Caco-2 (cell line): Measurements from ENCODE around the gene ALOX12. TPM values are rescaled to one million over a fixed set of nuclear protein-coding genes. Genes with fewer than 3 reads are reported as not detected.

Experiments used
- BruUV-seq: library from RNA; stranded (reverse); fragments of 400-500 nt; replicated peaks from 2 replicates; lab custom pipeline; 2021; lab: Mats Ljungman, UMichigan
- CTCF ChIA-PET: fragments of 300-600 bp; sonication (Branson Sonifier 250); formaldehyde crosslinking; loops from one replicate; lab custom pipeline; 2022; ENCODE audit warnings: antibody characterized with exemption; lab: Charles Lee
- POLR2A ChIA-PET: fragments of 300-600 bp; sonication (Branson Sonifier 250); formaldehyde crosslinking; loops from one replicate; lab custom pipeline; 2022; ENCODE audit warnings: antibody characterized with exemption; lab: Charles Lee
- DNase-seq, 2 experiments: peaks; one replicate each; pipeline versions ENCODE4 v3.0.0 to v3.0.0-alpha.2; 2020 to 2022
- H3K27me3 ChIP-seq: replicated peaks from 2 replicates; pipeline ENCODE4 v1.6.0; 2011; ENCODE audit warnings: low read length; ENCODE audit not compliant: control insufficient read depth, insufficient read depth
- H3K36me3 ChIP-seq: 2 replicates; pipeline ENCODE4 v1.5.1; 2011; ENCODE audit warnings: low read length; ENCODE audit not compliant: control insufficient read depth, insufficient read depth
- H3K4me1 ChIP-seq: fragments of 250-450 bp; sonication (Bioruptor Pico); 2 replicates; pipeline ENCODE4 v1.5.1; 2020; ENCODE audit warnings: mild to moderate bottlenecking
- H3K4me3 ChIP-seq: 2 replicates; pipeline ENCODE4 v1.5.1; 2011; ENCODE audit warnings: low read depth, mild to moderate bottlenecking, control low read depth, low read length
- H3K9me3 ChIP-seq: fragments of 250-450 bp; sonication (Bioruptor Pico); 2 replicates; pipeline ENCODE4 v1.5.1; 2020; ENCODE audit warnings: mild to moderate bottlenecking, moderate library complexity
- H3K27ac Mint-ChIP-seq: one replicate; pipeline ENCODE4 v1.8.0; 2022; ENCODE audit warnings: mixed read lengths; ENCODE audit not compliant: unreplicated experiment
- H3K27me3 Mint-ChIP-seq: one replicate; pipeline ENCODE4 v1.8.0; 2022; ENCODE audit warnings: mixed read lengths; ENCODE audit not compliant: insufficient read depth, unreplicated experiment
- H3K36me3 Mint-ChIP-seq: one replicate; pipeline ENCODE4 v1.8.0; 2022; ENCODE audit warnings: mild to moderate bottlenecking, mixed read lengths; ENCODE audit not compliant: insufficient read depth, unreplicated experiment
- H3K4me1 Mint-ChIP-seq: one replicate; pipeline ENCODE4 v1.8.0; 2022; ENCODE audit warnings: low read depth, mixed read lengths; ENCODE audit not compliant: unreplicated experiment
- H3K4me3 Mint-ChIP-seq: one replicate; pipeline ENCODE4 v1.8.0; 2022; ENCODE audit warnings: mild to moderate bottlenecking, moderate library complexity, mixed read lengths; ENCODE audit not compliant: unreplicated experiment
- H3K9me3 Mint-ChIP-seq: one replicate; pipeline ENCODE4 v1.8.0; 2022; ENCODE audit warnings: mixed read lengths; ENCODE audit not compliant: unreplicated experiment
- CTCF ChIP-seq, 2 experiments: fragments of 200-600 bp in 1 of 2; IDR thresholded peaks; 1 replicate in 1 of 2; 2 replicates in 1 of 2; pipeline versions ENCODE4 v1.5.1 to v1.8.0; 2011 to 2022; ENCODE audit warnings: antibody characterized with exemption in 1 of 2, control low read depth in 1 of 2, inconsistent platforms in 1 of 2, low read depth in 1 of 2, low read length in 1 of 2, mild to moderate bottlenecking in 1 of 2, moderate library complexity in 1 of 2; ENCODE audit not compliant: insufficient read depth in 1 of 2, severe bottlenecking in 1 of 2, unreplicated experiment in 1 of 2
- intact Hi-C: fragments of 100-400 bp; cut with micrococcal nuclease; formaldehyde crosslinking; loops from one replicate; pipeline ENCODE4 v1.10.0; 2022; ENCODE audit not compliant: unreplicated experiment
- total RNA-seq: library from RNA; stranded (reverse); gene quantifications from 2 replicates; pipeline ENCODE4 v1.2.3, GENCODE V29; 2022

Gene ALOX12
- total RNA-seq, 1 experiment from 2014 or later: not detected

- intact Hi-C loops: no loop called here
- Histone ChIP-seq H3K4me3 (no peak overlapping the region), H3K36me3 (no peaks in the 10 kb centered on the region), H3K9me3 (no peaks in the 10 kb centered on the region), H3K4me1 (no peaks in the 10 kb centered on the region), H3K27me3 (no peaks in the 10 kb centered on the region)
- Mint-ChIP-seq H3K4me3 (no peak overlapping the region), H3K9me3 (no peaks in the 10 kb centered on the region), H3K27me3 (no peaks in the 10 kb centered on the region), H3K36me3 (peaks cover 5% of the 10 kb centered on the region), H3K27ac (no peak overlapping the region), H3K4me1 (no peaks in the 10 kb centered on the region)
- no peak for TF ChIP-seq CTCF (IDR thresholded peaks at IDR 0.05; ENCODE audit: insufficient read depth in 1 of 2, low read depth in 1 of 2, low read length in 1 of 2, severe bottlenecking in 1 of 2, unreplicated experiment in 1 of 2)
- CTCF ChIA-PET: interaction anchor here (0.7 to 1.0 kb wide), 2 partner anchors 11 to 140 kb away, joined by 3 to 6 read pairs; partner anchors contain the start of gene SLC16A13
- POLR2A ChIA-PET: interaction anchor here (0.5 kb wide), 1 partner anchor 1497 kb away, joined by 5 read pairs; no protein-coding TSS in a partner anchor
- no TSS peak for BruUV-seq
- DNase-seq: no peak
Measured at GRCh38 chr17:7025245-7025644, 29.4 kb downstream of the ALOX12 start.

DNA sequence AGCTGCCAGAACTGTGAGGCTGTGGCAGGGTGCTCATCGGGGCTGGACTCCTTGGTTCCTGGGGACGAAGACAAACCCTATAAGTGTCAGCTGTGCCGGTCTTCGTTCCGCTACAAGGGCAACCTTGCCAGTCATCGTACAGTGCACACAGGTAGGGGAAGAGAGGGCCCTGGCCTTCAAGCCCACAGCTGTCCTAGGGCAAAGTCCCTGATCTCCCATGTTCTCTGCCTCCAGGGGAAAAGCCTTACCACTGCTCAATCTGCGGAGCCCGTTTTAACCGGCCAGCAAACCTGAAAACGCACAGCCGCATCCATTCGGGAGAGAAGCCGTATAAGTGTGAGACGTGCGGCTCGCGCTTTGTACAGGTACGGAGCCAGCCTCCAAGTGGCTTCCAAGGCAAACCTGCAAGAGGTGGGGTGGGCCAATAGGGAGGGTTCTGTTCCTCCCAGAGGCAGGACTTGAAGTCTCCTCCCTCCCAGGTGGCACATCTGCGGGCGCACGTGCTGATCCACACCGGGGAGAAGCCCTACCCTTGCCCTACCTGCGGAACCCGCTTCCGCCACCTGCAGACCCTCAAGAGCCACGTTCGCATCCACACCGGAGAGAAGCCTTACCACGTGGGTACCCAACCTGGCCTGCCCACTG lies 30.7 kb downstream of the ALOX12 start:
- no peak for TF ChIP-seq CTCF (IDR thresholded peaks at IDR 0.05; ENCODE audit: insufficient read depth in 1 of 2, low read depth in 1 of 2, low read length in 1 of 2, severe bottlenecking in 1 of 2, unreplicated experiment in 1 of 2)
- H3K4me3 Mint-ChIP-seq: no peak overlapping the region
- no peaks in the 10 kb centered on the region for H3K9me3 Mint-ChIP-seq
- intact Hi-C loops: no loop called here
- Histone ChIP-seq H3K9me3 (no peaks in the 10 kb centered on the region), H3K4me1 (no peaks in the 10 kb centered on the region), H3K27me3 (no peaks in the 10 kb centered on the region), H3K4me3 (no peak overlapping the region), H3K36me3 (no peaks in the 10 kb centered on the region)
- no TSS peak for BruUV-seq
- H3K4me1 Mint-ChIP-seq: no peaks in the 10 kb centered on the region
- no peak for DNase-seq
- peaks cover 5% of the 10 kb centered on the region for H3K36me3 Mint-ChIP-seq
- H3K27ac Mint-ChIP-seq: no peak overlapping the region
- ChIA-PET POLR2A (no interaction called here), CTCF (no interaction called here)
- H3K27me3 Mint-ChIP-seq: no peaks in the 10 kb centered on the region

- Mint-ChIP-seq H3K4me1 (no peaks in the 10 kb centered on the region), H3K36me3 (peaks cover 5% of the 10 kb centered on the region), H3K27me3 (no peaks in the 10 kb centered on the region), H3K4me3 (no peak overlapping the region), H3K9me3 (no peaks in the 10 kb centered on the region), H3K27ac (no peak overlapping the region)
- Histone ChIP-seq H3K36me3 (no peaks in the 10 kb centered on the region), H3K4me1 (no peaks in the 10 kb centered on the region), H3K9me3 (no peaks in the 10 kb centered on the region), H3K4me3 (no peak overlapping the region), H3K27me3 (no peaks in the 10 kb centered on the region)
- CTCF ChIA-PET: no interaction called here
- BruUV-seq: no TSS peak
- no peak for DNase-seq
- POLR2A ChIA-PET: no interaction called here
- TF ChIP-seq CTCF (IDR thresholded peaks at IDR 0.05; ENCODE audit: insufficient read depth in 1 of 2, low read depth in 1 of 2, low read length in 1 of 2, severe bottlenecking in 1 of 2, unreplicated experiment in 1 of 2): no peak
- intact Hi-C loops: no loop called here
Measured at GRCh38 chr17:7027335-7027734, 31.5 kb downstream of the ALOX12 start.
